Fibroblast of the aortic adventitia (primary cell): ENCODE results near the gene DOCK1. TPM values are rescaled to one million over a fixed set of nuclear protein-coding genes. Genes with fewer than 3 reads are reported as not detected.

Source experiments
- DNase-seq: peaks from one replicate; pipeline ENCODE4 v3.0.0-alpha.2; 2010; ENCODE audit warnings: low read depth
- H3K4me3 ChIP-seq: 2 replicates; pipeline ENCODE4 v1.5.1; 2011; ENCODE audit warnings: low read depth, mild to moderate bottlenecking, control low read depth, low read length, moderate library complexity
- CTCF ChIP-seq: IDR thresholded peaks from 2 replicates; pipeline ENCODE4 v1.5.1; 2011; ENCODE audit warnings: mild to moderate bottlenecking, low read length, control low read depth, inconsistent platforms; ENCODE audit not compliant: insufficient read depth
- total RNA-seq: library from RNA; depleted of rRNA; stranded (reverse); fragments of >200 nt; gene quantifications from 2 replicates; pipeline ENCODE4 v1.2.3, GENCODE V29; 2012; ENCODE audit warnings: low replicate concordance

The DOCK1 gene
- total RNA-seq, 1 donor, result 75.2 TPM

- DNase-seq, result no peak
- H3K4me3 ChIP-seq, result no peak overlapping the region
- TF ChIP-seq CTCF, result no peak
Observed at GRCh38 chr10:127402596-127403409, 497.6 kb downstream of the DOCK1 start.

GRCh38 chr10:127405221-127405620 lies 500.0 kb downstream of the DOCK1 start:
- DNase-seq, result peak; percentile 70

GRCh38 chr10:127406018-127406550 lies 500.9 kb downstream of the DOCK1 start:
- DNase-seq, result no peak
- no peak overlapping the region for H3K4me3 ChIP-seq
- TF ChIP-seq CTCF, result no peak

More at GRCh38 chr10:127405221-127405620, 500.0 kb downstream of the DOCK1 start:
- H3K4me3 ChIP-seq, result no peak overlapping the region
- TF ChIP-seq CTCF, result no peak

GRCh38 chr10:127407551-127407950 lies 502.3 kb downstream of the DOCK1 start:
- no peak for TF ChIP-seq CTCF
- no peak for DNase-seq
- H3K4me3 ChIP-seq, result no peak overlapping the region

GRCh38 chr10:127408112-127408710 lies 503.0 kb downstream of the DOCK1 start:
- no peak overlapping the region for H3K4me3 ChIP-seq
- TF ChIP-seq CTCF, result no peak
- DNase-seq, result no peak

GRCh38 chr10:127408733-127409132 lies 503.5 kb downstream of the DOCK1 start:
- no peak for DNase-seq
- TF ChIP-seq CTCF, result no peak
- H3K4me3 ChIP-seq, result no peak overlapping the region
